GM10847 (cell line): ENCODE measurements around the gene CDK5R2.

ENCODE experiments used
- POLR2A ChIP-seq: IDR thresholded peaks from 2 replicates; pipeline ENCODE4 v1.6.1; 2011; ENCODE audit not compliant: insufficient read length; ENCODE audit errors: extremely low read depth

The CDK5R2 gene

DNA sequence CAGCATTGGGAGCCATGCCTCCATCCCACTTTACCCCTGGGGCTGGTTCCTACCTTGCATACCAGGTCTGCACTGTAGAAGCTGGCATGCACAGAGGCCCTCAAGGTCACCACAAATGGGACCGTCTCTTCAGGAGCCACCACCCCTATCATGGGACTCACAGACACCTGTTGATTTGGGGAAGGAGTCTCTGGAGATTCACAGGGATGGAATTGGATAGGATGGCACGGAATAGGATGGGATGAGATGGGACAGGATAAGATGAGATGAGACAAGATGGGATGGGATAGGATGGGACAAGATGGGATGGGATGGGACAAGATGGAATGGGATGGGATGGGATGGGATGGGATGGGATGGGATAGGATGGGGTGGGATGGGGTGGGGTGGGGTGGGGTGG, 49.8 kb downstream of the CDK5R2 start:
- no peak for TF ChIP-seq POLR2A

DNA sequence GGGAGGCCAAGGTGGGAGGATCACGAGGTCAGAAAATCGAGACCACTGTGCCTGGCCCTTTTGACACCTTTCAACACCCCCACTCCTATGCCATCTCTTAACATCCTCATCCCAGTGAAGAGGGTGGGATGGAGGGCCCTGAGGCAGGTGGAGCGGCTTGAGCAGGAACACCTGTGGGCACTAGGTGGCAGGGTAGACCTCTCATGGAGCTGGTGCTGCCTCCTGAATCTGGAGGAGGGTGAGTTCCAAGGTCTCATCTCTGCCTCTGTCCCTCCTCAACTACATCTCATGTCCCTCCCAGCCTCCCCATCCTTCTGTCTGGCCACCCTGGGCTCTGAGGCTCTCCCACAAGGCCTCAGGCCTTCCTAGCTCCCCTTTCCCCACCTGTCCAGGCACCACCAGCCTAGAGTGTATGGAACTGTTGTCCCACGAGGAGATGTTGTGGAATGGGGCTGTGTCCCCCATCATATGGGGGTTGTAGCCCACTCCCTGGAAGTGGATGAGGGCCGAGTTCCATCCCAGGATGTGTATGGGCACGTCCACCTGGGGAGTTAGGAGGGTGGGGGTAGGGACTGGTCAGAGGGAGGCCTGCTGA, 50.8 kb downstream of the CDK5R2 start:
- TF ChIP-seq POLR2A: no peak

DNA sequence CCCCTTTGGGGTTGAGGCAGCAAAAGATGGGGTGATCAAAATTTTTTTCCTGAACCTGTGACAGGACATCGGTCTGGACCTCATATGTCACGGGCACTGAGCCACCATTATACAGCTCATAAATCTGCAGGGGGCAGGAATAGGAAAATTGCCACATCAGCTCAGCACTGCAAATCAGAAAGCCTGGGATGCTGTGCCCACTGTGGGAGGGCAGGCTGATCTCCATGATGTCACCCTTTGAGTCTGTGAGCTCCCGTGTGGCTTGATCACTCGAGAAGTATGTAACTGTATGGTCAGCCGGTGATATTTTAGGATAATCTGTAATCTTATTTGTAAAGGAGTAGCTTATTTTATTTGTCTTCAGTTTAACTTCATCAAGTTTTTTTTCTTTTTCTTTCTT, 51.4 kb downstream of the CDK5R2 start:
- TF ChIP-seq POLR2A: no peak
